ENCODE results near the gene ACTG2. TPM values are rescaled to one million over a fixed set of nuclear protein-coding genes. Genes with fewer than 3 reads are reported as not detected.

The ACTG2 gene
- total RNA-seq, result not detected
- total RNA-seq (2013), result 0.09 TPM

- Mint-ChIP-seq H3K4me3 (no peak within 1 kb of the TSS), H3K4me1 (peaks cover 31% of the 10 kb centered on the region in 2 donors), H3K27ac (no peak within 1 kb of the TSS), H3K27me3 (ENCODE audit: low read depth in 2 of 2) (peaks cover 0 to 4% of the 10 kb centered on the region in 2 donors), H3K36me3 (no peaks in the 10 kb centered on the region), H3K9me3 (no peaks in the 10 kb centered on the region)
- H3K4me1 ChIP-seq (ENCODE audit: control insufficient read depth, insufficient read depth, low read length), result peaks cover 22% of the 10 kb centered on the region
- WGBS (ENCODE audit: insufficient coverage), result 93% methylated on average over 15 of the region's 15 CpGs
- intact Hi-C loops (cut with micrococcal nuclease), result no loop called here
- no peak for TF ChIP-seq CTCF (IDR thresholded peaks at IDR 0.05)
- H3K9me3 ChIP-seq (ENCODE audit: control insufficient read depth, insufficient read depth, low read length), result no peaks in the 10 kb centered on the region
- no peak for ATAC-seq
- H3K36me3 ChIP-seq (ENCODE audit: control insufficient read depth, insufficient read depth, low read length), result no peaks in the 10 kb centered on the region
- H3K27ac ChIP-seq (ENCODE audit: low read length), result no peak within 1 kb of the TSS
- no peak within 1 kb of the TSS for H3K4me3 ChIP-seq (ENCODE audit: low read length)
- no peak for DNase-seq
- no peaks in the 10 kb centered on the region for H3K27me3 ChIP-seq (ENCODE audit: control insufficient read depth, insufficient read depth, low read length)
These were observed at the start of gene ACTG2 for GRCh38 chr2:73892631-73893329. TSS of gene ACTG2 (plus strand) at chr2:73893008. CDS start at chr2:73901312, 8,304 bp downstream.

GRCh38 chr2:73844087-73844486 is 48.7 kb upstream of the ACTG2 start:
- 22% methylated on average over 2 of the region's 2 CpGs for WGBS (ENCODE audit: insufficient coverage)

GRCh38 chr2:73850009-73850408 is 42.8 kb upstream of the ACTG2 start:
- H3K27ac Mint-ChIP-seq, result no peak overlapping the region
- ATAC-seq (no peak), DNase-seq (no peak)
- no peaks in the 10 kb centered on the region for H3K9me3 Mint-ChIP-seq
- H3K4me1 ChIP-seq (ENCODE audit: control insufficient read depth, insufficient read depth, low read length), result no peaks in the 10 kb centered on the region
- no peaks in the 10 kb centered on the region for H3K4me1 Mint-ChIP-seq
- no peaks in the 10 kb centered on the region for H3K9me3 ChIP-seq (ENCODE audit: control insufficient read depth, insufficient read depth, low read length)
- intact Hi-C loops (cut with micrococcal nuclease), result no loop called here
- no peaks in the 10 kb centered on the region for H3K27me3 Mint-ChIP-seq (ENCODE audit: low read depth in 2 of 2)
- H3K4me3 ChIP-seq (ENCODE audit: low read length), result no peak overlapping the region
- peaks cover 75% of the 10 kb centered on the region for H3K36me3 ChIP-seq (ENCODE audit: control insufficient read depth, insufficient read depth, low read length)
- H3K36me3 Mint-ChIP-seq, result peaks cover 27% of the 10 kb centered on the region
- no peak overlapping the region for H3K27ac ChIP-seq (ENCODE audit: low read length)
- WGBS (ENCODE audit: insufficient coverage), result 98% methylated on average over 2 of the region's 2 CpGs
- no peak overlapping the region for H3K4me3 Mint-ChIP-seq
- H3K27me3 ChIP-seq (ENCODE audit: control insufficient read depth, insufficient read depth, low read length), result no peaks in the 10 kb centered on the region
- no peak for TF ChIP-seq CTCF (IDR thresholded peaks at IDR 0.05)

More at GRCh38 chr2:73844087-73844486, 48.7 kb upstream of the ACTG2 start:
- peaks cover 44% of the 10 kb centered on the region for H3K36me3 ChIP-seq (ENCODE audit: control insufficient read depth, insufficient read depth, low read length)
- Mint-ChIP-seq H3K4me3 (no peak overlapping the region), H3K4me1 (peaks cover 19 to 21% of the 10 kb centered on the region in 2 donors), H3K27ac (no peak overlapping the region), H3K27me3 (ENCODE audit: low read depth in 2 of 2) (no peaks in the 10 kb centered on the region), H3K9me3 (no peaks in the 10 kb centered on the region), H3K36me3 (peaks cover 22% of the 10 kb centered on the region)
- intact Hi-C loops (cut with micrococcal nuclease), result no loop called here
- no peaks in the 10 kb centered on the region for H3K9me3 ChIP-seq (ENCODE audit: control insufficient read depth, insufficient read depth, low read length)
- DNase-seq (no peak), ATAC-seq (no peak)
- H3K4me1 ChIP-seq (ENCODE audit: control insufficient read depth, insufficient read depth, low read length), result no peaks in the 10 kb centered on the region
- no peak for TF ChIP-seq CTCF (IDR thresholded peaks at IDR 0.05)
- H3K27me3 ChIP-seq (ENCODE audit: control insufficient read depth, insufficient read depth, low read length), result no peaks in the 10 kb centered on the region
- no peak overlapping the region for H3K27ac ChIP-seq (ENCODE audit: low read length)
- no peak overlapping the region for H3K4me3 ChIP-seq (ENCODE audit: low read length)

DNA sequence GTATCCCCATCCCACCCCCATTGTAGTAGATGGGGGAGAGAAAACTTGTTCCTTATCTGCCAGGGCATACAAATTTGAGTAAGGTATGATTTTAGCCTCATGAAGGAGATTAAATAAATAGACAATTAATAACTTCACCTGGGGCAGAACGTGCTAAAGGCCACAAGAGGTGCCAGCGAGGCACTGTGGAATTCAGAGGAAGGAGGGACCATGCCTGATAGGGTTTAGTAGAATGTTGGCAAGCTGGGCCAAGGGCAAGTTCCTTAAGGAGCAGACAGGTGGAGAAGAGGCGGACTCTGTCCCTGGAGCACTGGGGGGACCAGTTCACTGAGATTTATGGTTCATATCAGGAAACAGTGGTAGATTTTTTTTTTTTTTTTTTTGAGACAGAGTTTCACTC is 41.5 kb upstream of the ACTG2 start:
- Mint-ChIP-seq H3K36me3 (peaks cover 27% of the 10 kb centered on the region), H3K9me3 (no peaks in the 10 kb centered on the region), H3K4me3 (no peak overlapping the region), H3K4me1 (no peaks in the 10 kb centered on the region), H3K27me3 (ENCODE audit: low read depth in 2 of 2) (no peaks in the 10 kb centered on the region), H3K27ac (no peak overlapping the region)
- 87% methylated on average over 3 of the region's 3 CpGs for WGBS (ENCODE audit: insufficient coverage)
- H3K27ac ChIP-seq (ENCODE audit: low read length), result no peak overlapping the region
- no peaks in the 10 kb centered on the region for H3K9me3 ChIP-seq (ENCODE audit: control insufficient read depth, insufficient read depth, low read length)
- no peaks in the 10 kb centered on the region for H3K4me1 ChIP-seq (ENCODE audit: control insufficient read depth, insufficient read depth, low read length)
- no peak for TF ChIP-seq CTCF (IDR thresholded peaks at IDR 0.05)
- ATAC-seq, result peak in 1 of 3 donors; percentile 40
- H3K36me3 ChIP-seq (ENCODE audit: control insufficient read depth, insufficient read depth, low read length), result peaks cover 74% of the 10 kb centered on the region
- H3K27me3 ChIP-seq (ENCODE audit: control insufficient read depth, insufficient read depth, low read length), result no peaks in the 10 kb centered on the region
- intact Hi-C loops (cut with micrococcal nuclease), result no loop called here
- peak in 1 of 2 donors; percentile 37 for DNase-seq
- no peak overlapping the region for H3K4me3 ChIP-seq (ENCODE audit: low read length)
